ENCODE data around the gene FYTTD1.
A peak's percentile ranks its signal among the peaks of the same experiment; 100 is the strongest.

FYTTD1 gene

DNA sequence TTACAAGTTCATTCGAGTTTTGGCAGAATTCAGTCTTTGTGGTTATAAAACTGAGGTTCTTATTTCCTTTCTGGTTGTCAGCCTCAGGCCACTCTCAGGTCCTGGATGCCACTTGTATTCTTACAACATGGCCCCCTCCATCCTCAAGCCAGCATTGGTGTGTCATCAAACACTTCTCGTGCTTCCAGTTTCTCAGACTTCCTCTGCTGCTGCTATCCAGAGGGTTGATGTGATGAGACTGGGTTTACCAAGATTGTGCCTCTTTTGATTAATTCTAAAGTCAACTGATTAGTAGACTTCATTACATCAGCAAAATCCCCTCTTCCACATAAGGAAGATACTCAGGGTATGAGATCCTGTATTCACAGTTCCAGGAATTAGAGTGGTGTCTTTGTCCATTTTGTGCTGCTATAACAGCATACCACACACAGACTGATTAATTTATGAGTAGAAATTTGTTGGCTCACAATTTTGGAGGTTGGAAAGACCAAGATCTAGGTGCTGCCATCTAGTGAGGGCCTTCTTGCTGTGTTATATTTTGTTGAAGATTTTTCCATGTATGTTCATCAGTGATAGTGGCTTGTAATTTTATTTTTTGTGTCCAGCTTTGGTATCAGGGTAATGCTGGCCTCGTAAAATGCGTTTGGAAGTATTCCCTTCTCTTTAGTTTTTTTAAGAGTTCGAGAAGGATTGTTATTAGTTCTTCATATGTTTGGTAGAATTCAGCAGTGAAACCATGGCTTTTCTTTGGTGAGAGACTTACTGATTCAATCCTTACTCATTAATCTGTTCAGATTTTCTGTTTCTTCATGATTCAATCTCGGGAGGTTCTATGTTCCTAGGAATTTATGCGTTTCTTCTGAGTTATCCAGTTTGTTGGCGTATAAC, 52.5 kb downstream of the FYTTD1 start:
- no peak overlapping the region for H3K4me3 ChIP-seq (ENCODE audit: low read depth, low read length)
- peak; percentile 49 for DNase-seq (ENCODE audit: low read depth)

DNA sequence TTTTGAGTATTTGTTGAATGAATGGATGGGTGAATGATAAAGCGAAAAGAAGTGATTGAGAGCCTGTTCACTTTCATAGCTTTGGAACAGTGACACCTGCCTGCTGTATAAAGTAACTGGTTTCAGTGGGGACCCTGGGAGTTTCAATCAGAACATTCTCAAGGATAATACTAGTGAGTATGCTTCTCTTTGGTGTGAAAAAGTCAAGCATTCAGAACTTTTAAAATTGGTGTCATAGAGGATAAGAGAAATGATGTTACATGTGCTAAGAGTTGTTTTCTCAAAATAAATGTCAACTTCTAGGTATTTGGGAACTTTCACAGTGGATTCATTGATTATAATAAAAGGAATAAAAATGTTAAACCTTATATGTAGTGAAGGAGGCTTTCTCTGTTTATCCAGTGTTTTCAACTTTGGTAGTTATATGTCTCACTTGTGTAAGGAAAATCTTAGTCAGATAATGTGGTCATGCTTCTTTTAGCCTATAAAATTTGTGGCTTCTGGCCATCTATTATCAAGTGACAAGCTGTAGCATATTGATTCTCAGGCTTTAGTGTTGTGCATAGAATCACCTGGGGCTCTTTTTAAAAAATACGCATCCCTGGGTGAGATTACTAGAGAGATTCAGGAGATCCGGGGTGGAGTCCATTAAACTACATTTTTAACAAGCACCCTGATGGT, 53.2 kb downstream of the FYTTD1 start:
- TF ChIP-seq POLR2A (IDR thresholded peaks at IDR 0.05; ENCODE audit: extremely low read depth, insufficient read length), result no peak
- TF ChIP-seq, protein P1, sequence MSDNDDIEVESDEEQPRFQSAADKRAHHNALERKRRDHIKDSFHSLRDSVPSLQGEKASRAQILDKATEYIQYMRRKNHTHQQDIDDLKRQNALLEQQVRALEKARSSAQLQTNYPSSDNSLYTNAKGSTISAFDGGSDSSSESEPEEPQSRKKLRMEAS (IDR thresholded peaks at IDR 0.05; ENCODE audit: low read depth, low read length), result no peak
- TF ChIP-seq, protein P2, sequence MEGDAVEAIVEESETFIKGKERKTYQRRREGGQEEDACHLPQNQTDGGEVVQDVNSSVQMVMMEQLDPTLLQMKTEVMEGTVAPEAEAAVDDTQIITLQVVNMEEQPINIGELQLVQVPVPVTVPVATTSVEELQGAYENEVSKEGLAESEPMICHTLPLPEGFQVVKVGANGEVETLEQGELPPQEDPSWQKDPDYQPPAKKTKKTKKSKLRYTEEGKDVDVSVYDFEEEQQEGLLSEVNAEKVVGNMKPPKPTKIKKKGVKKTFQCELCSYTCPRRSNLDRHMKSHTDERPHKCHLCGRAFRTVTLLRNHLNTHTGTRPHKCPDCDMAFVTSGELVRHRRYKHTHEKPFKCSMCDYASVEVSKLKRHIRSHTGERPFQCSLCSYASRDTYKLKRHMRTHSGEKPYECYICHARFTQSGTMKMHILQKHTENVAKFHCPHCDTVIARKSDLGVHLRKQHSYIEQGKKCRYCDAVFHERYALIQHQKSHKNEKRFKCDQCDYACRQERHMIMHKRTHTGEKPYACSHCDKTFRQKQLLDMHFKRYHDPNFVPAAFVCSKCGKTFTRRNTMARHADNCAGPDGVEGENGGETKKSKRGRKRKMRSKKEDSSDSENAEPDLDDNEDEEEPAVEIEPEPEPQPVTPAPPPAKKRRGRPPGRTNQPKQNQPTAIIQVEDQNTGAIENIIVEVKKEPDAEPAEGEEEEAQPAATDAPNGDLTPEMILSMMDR (IDR thresholded peaks at IDR 0.05; ENCODE audit: low read depth, low read length), result no peak
- TF ChIP-seq MYC (IDR thresholded peaks at IDR 0.05; ENCODE audit: low read depth, low read length), result no peak
- no peak for DNase-seq (ENCODE audit: low read depth)

More for the DNA sequence above, 52.5 kb downstream of the FYTTD1 start:
- TF ChIP-seq, protein P1 (IDR thresholded peaks at IDR 0.05; ENCODE audit: low read depth, low read length), result no peak
- TF ChIP-seq, protein P2 (IDR thresholded peaks at IDR 0.05; ENCODE audit: low read depth, low read length), result peak; percentile 44

DNA sequence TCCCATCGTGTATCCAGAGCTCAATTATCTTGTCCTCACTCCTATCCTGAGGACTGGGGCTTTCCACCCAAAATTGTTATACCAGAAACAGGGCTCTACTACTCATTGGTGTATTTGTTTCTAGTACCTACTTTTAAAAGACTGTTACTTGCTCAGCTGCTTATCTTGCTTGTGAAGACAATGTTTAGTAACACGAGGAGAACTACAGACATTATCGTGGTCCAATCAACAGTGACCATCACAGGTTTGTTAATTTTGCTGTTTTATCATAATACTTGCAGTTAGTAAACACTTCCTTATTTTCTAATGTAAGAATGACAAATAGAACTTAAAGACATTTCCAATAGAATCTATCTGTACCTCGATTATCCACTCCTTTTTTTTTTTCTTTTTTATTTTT, 54.8 kb downstream of the FYTTD1 start:
- no peak for DNase-seq (ENCODE audit: low read depth)
- H3K4me3 ChIP-seq (ENCODE audit: low read depth, low read length), result no peak overlapping the region
- TF ChIP-seq, protein P2 (IDR thresholded peaks at IDR 0.05; ENCODE audit: low read depth, low read length), result no peak
- TF ChIP-seq, protein P1 (IDR thresholded peaks at IDR 0.05; ENCODE audit: low read depth, low read length), result no peak
- TF ChIP-seq POLR2A (IDR thresholded peaks at IDR 0.05; ENCODE audit: extremely low read depth, insufficient read length) (no peak), MYC (IDR thresholded peaks at IDR 0.05; ENCODE audit: low read depth, low read length) (no peak)

More for the DNA sequence above, 53.2 kb downstream of the FYTTD1 start:
- no peak overlapping the region for H3K4me3 ChIP-seq (ENCODE audit: low read depth, low read length)

DNA sequence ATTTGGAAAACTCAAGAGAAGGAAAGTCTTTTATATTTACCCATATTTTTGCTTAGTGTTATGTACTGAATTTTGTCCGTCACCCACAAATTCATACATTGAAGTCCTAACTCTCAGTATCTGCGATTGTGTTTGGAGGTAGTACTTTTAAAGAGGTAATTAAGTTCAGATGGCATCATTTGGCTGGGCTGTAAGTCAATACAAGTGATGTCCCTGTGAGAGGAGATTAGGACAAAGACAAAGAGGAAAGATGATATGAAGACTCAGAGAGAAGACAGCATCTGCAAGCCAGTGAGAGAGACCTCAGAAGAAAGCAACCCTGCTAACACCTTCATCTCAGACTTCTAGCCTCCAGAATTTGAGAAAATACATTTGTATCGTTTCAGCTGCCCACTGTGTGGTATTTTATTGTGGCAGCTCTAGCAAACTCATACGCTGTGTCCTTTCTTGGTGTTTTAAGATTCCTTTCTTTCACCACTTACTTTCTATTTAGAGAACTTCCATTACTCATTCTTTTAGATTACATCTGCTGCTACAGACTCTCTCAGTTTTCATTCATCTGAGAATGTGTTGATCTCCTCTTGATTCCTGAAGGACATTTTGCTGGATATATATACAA, 58.4 kb downstream of the FYTTD1 start:
- TF ChIP-seq MYC (IDR thresholded peaks at IDR 0.05; ENCODE audit: low read depth, low read length) (no peak), POLR2A (IDR thresholded peaks at IDR 0.05; ENCODE audit: extremely low read depth, insufficient read length) (no peak)
- TF ChIP-seq, protein P1 (IDR thresholded peaks at IDR 0.05; ENCODE audit: low read depth, low read length), result no peak
- TF ChIP-seq, protein P2 (IDR thresholded peaks at IDR 0.05; ENCODE audit: low read depth, low read length), result no peak
- DNase-seq (ENCODE audit: low read depth), result no peak
- no peak overlapping the region for H3K4me3 ChIP-seq (ENCODE audit: low read depth, low read length)

DNA sequence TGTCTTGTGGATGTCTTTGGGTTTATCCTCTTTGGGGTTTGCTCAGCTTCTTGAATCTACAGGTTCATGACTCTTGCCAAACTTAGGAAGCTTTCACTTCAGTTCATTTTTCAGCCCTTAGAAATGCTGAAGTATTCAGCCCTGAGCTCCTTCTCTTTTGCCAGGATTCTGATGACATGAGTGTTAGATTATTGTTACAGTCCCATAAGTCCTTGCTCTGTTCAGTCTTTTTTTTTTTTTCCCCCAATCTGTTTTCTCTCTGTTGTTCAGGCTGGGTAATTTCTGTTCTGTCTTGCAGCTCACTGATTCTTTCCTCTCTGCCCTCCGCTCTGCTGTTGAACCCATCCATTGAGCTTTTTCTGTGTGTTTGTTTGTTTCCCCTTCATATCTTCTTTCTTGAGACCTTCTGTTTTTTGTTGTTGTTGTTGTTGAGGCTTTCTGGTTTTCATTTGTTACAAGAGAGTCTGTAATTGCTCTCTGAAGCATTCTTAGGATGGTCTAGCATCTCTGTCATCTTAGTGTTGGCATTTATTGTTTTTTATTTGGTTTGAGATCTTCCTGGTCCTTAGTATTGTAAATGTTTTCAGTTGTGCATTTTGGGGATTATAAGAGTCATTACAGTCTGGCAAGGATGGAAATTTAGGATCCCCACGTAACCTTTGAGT, 59.8 kb downstream of the FYTTD1 start:
- DNase-seq (ENCODE audit: low read depth), result no peak
- H3K4me3 ChIP-seq (ENCODE audit: low read depth, low read length), result no peak overlapping the region
- TF ChIP-seq, protein P2 (IDR thresholded peaks at IDR 0.05; ENCODE audit: low read depth, low read length), result no peak
- TF ChIP-seq, protein P1 (IDR thresholded peaks at IDR 0.05; ENCODE audit: low read depth, low read length), result no peak
- TF ChIP-seq POLR2A (IDR thresholded peaks at IDR 0.05; ENCODE audit: extremely low read depth, insufficient read length) (no peak), MYC (IDR thresholded peaks at IDR 0.05; ENCODE audit: low read depth, low read length) (no peak)
